GM18520 (cell line): ENCODE measurements around the gene RIPOR1.

Experiments
- ATAC-seq: cut with Tn5 transposase; IDR thresholded peaks from one replicate; pipeline ENCODE4 v1.9.1; 2021; ENCODE audit not compliant: unreplicated experiment

RIPOR1 gene

DNA sequence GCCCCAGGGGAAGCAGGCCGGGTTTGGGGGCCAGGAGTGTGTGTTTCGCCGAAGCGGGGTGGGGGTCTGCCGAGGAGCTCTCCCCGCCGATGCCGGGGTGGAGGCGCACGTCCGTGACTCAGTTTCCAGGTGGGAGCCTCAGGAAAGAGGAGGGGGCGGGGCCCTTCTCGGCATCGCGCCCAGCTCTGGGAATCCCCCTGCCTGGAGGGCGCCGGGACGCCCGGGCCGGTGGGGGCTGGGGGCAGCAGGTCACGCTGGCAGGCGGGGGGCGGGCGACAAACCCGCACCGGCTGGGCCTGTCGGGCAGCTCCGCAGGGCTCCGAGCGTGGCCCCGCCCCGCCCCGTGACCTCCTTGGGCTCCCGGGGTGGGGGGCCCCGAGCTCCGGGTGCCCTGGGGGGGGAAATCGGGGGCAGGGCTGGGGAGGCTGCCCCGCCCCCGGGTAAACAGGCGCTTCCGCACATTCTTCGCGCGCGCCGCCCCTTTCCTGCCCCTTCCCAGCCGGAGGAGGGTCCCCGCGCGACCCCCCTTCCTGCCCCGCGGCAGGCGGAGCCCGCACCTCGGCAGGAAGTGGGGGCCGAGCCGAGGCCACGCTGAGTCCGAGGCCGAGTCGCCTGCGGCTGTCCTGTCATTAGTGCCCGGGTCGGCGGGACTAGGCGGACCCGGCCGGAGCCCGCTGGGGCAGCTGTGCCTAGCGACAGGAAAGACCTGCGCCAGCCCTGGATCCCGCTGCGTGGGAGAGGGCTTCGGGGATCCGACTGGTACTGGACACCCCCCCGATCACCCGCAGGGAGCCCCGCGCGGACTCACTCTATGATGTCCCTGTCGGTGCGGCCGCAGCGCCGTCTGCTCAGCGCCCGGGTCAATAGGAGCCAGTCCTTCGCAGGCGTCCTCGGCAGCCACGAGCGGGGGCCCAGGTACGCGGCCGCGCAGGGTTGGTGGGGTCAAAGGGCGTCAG lies 9.3 kb downstream of the RIPOR1 start:
- ATAC-seq: peak; percentile 41

DNA sequence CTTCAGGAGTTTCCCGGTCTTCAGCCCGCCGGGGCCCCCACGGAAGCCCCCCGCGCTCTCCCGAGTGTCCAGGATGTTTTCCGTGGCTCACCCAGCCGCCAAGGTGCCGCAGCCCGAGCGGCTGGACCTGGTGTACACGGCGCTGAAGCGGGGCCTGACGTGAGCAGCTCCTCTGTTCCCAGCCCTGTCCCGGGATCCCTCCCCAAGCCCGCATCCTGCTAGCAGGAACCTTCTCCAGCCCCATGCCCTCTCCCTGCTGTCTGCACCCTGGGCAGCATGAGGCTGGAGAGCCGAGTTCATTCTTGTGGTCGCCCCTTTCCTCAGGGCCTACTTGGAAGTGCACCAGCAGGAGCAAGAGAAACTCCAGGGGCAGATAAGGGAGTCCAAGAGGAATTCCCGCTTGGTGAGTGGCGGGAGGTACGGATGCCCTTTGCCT lies 10.1 kb downstream of the RIPOR1 start:
- ATAC-seq: no peak

- no peak for ATAC-seq
Measured at GRCh38 chr16:67539271-67539670, 10.6 kb downstream of the RIPOR1 start.

DNA sequence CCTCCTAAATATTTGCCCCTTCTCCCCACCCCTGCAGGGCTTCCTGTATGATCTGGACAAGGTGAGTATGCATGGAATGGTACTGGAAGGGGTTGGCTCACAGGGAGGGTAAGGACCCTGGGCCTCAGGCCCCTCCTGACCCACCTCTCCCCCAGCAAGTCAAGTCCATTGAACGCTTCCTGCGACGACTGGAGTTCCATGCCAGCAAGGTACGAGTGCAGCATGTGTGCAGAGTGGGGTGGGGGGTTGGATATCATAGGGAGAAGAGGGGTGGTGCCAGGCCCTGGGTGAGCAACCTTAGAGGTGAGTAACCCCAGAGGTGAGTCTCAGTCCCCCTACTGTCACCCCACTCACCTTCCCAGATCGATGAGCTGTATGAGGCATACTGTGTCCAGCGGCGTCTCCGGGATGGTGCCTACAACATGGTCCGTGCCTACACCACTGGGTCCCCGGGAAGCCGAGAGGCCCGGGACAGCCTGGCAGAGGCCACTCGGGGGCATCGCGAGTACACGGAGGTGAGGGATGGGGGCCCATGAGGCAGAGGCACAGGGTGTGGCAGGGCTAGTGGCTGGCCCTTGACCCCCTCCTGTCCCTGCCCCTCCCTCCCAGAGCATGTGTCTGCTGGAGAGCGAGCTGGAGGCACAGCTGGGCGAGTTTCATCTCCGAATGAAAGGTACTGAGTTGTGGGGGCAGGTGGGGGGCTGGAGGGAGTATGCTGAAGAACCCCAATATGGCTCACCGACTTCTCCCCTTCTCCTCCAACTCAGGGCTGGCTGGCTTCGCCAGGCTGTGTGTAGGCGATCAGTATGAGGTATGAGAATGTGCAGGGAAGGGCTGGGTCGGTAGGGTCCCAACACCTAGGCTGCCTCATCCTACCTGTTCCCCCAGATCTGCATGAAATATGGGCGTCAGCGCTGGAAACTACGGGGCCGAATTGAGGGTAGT lies 11.3 kb downstream of the RIPOR1 start:
- no peak for ATAC-seq

DNA sequence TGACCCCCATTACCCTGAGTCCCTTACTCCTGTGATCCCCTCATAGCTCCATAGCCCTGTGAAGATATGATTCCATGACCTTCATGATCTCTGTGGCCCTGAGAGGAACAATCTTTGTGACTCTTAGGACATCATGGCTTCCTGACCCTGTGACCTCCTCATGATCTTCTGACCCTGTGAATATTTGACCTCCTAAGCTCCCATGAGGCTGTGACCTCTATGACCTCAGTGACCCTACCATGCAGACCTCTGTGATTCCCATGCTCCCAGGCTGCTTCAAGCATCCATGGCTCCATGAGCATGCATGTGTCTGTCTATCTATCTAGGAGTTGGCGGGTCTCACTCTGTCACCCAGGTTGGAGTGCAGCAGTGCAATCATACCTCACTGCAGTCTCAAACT lies 12.1 kb downstream of the RIPOR1 start:
- ATAC-seq: no peak

DNA sequence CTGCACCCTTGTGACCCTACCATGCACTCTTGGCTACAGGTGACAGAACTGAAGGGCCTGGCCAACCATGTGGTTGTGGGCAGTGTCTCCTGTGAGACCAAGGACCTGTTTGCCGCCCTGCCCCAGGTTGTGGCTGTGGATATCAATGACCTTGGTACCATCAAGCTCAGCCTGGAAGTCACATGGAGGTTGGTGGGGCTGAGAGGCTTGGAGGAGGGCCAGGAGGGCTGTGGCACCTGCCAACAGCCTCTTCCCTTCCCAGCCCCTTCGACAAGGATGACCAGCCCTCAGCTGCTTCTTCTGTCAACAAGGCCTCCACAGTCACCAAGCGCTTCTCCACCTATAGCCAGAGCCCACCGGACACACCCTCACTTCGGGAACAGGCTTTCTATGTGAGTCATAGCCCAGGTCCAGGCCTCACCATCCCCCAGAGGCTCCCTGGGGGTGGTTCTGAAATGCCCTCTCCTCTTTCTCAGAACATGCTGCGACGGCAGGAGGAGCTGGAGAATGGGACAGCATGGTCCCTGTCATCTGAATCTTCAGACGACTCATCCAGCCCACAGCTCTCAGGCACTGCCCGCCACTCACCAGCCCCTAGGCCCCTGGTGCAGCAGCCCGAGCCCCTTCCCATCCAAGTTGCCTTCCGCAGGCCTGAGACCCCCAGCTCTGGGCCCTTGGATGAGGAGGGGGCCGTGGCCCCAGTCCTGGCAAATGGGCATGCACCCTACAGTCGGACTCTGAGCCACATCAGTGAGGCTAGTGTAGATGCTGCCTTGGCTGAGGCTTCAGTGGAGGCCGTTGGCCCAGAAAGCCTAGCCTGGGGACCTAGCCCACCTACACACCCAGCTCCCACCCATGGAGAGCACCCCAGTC lies 13.0 kb downstream of the RIPOR1 start:
- ATAC-seq: no peak

DNA sequence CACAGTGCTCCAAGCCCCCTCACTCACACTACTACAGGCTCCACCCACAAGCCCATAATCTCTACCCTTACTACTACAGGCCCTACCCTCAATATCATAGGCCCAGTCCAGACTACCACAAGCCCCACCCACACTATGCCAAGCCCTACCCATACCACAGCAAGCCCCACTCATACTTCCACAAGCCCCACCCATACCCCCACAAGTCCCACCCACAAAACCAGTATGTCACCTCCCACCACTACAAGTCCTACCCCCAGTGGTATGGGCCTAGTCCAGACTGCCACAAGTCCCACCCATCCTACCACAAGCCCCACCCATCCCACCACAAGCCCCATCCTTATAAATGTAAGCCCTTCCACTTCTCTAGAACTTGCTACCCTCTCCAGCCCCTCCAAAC lies 13.8 kb downstream of the RIPOR1 start:
- ATAC-seq: no peak

DNA sequence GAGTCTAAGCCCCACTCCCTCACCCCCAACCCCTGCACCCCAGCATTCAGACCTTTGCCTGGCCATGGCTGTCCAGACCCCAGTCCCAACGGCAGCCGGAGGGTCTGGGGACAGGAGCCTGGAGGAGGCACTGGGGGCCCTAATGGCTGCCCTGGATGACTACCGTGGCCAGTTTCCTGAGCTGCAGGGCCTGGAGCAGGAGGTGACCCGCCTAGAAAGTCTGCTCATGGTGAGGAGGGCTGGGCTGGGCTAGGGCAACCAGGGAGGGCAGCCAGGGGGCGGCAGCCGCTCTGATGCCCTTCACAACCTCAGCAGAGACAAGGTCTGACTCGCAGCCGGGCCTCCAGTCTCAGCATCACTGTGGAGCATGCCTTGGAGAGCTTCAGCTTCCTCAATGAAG lies 14.4 kb downstream of the RIPOR1 start:
- no peak for ATAC-seq

- no peak for ATAC-seq
Measured at GRCh38 chr16:67543582-67543981, 15.0 kb downstream of the RIPOR1 start.

- ATAC-seq: no peak
Measured at GRCh38 chr16:67544329-67544841, 15.8 kb downstream of the RIPOR1 start.

- ATAC-seq: no peak
Measured at GRCh38 chr16:67544844-67545664, 16.4 kb downstream of the RIPOR1 start.

GRCh38 chr16:67545665-67546024 lies 17.0 kb downstream of the RIPOR1 start:
- ATAC-seq: no peak

GRCh38 chr16:67546091-67546501 lies 17.5 kb downstream of the RIPOR1 start:
- ATAC-seq: no peak

GRCh38 chr16:67546761-67547422 lies 18.3 kb downstream of the RIPOR1 start:
- ATAC-seq: no peak

- no peak for ATAC-seq
Measured at GRCh38 chr16:67547423-67548264, 19.0 kb downstream of the RIPOR1 start.

GRCh38 chr16:67548265-67549126 lies 19.9 kb downstream of the RIPOR1 start:
- no peak for ATAC-seq

- ATAC-seq: no peak
Measured at GRCh38 chr16:67549240-67549639, 20.6 kb downstream of the RIPOR1 start.
